ENCODE data around the gene DCN.

Gene DCN

GRCh38 chr12:91186156-91186555 is 3.5 kb upstream of the DCN start:
- DNase-seq (ENCODE audit: low read depth in 2 of 2): no peak

GRCh38 chr12:91185421-91185820 is 2.8 kb upstream of the DCN start:
- no peak for DNase-seq (ENCODE audit: low read depth in 2 of 2)

- DNase-seq (ENCODE audit: low read depth in 2 of 2): no peak
These were observed 934 bp upstream of the DCN start for GRCh38 chr12:91183551-91183950.

- DNase-seq (ENCODE audit: low read depth in 2 of 2): no peak
These were observed 1.8 kb downstream of the DCN start for GRCh38 chr12:91180582-91181395.

- DNase-seq (ENCODE audit: low read depth in 2 of 2): no peak
These were observed 2.6 kb downstream of the DCN start for GRCh38 chr12:91179966-91180561.

- DNase-seq (ENCODE audit: low read depth in 2 of 2): no peak
These were observed 3.3 kb downstream of the DCN start for GRCh38 chr12:91179315-91179714.

- DNase-seq (ENCODE audit: low read depth in 2 of 2): no peak
These were observed 3.8 kb downstream of the DCN start for GRCh38 chr12:91178781-91179180.

GRCh38 chr12:91178139-91178561 is 4.5 kb downstream of the DCN start:
- DNase-seq (ENCODE audit: low read depth in 2 of 2): no peak

- DNase-seq (ENCODE audit: low read depth in 2 of 2): no peak
These were observed 5.2 kb downstream of the DCN start for GRCh38 chr12:91177381-91177780.

- no peak for DNase-seq (ENCODE audit: low read depth in 2 of 2)
These were observed 5.7 kb downstream of the DCN start for GRCh38 chr12:91176915-91177314.

GRCh38 chr12:91176358-91176757 is 6.3 kb downstream of the DCN start:
- no peak for DNase-seq (ENCODE audit: low read depth in 2 of 2)

GRCh38 chr12:91173124-91173523 is 9.5 kb downstream of the DCN start:
- DNase-seq (ENCODE audit: low read depth in 2 of 2): no peak

GRCh38 chr12:91172096-91172495 is 10.5 kb downstream of the DCN start:
- DNase-seq (ENCODE audit: low read depth in 2 of 2): no peak

- no peak for DNase-seq (ENCODE audit: low read depth in 2 of 2)
These were observed 11.1 kb downstream of the DCN start for GRCh38 chr12:91171476-91171875.

GRCh38 chr12:91163116-91163515 is 19.5 kb downstream of the DCN start:
- DNase-seq (ENCODE audit: low read depth in 2 of 2): no peak

- no peak for DNase-seq (ENCODE audit: low read depth in 2 of 2)
These were observed 21.6 kb downstream of the DCN start for GRCh38 chr12:91161009-91161408.

GRCh38 chr12:91155990-91156389 is 26.6 kb downstream of the DCN start:
- no peak for DNase-seq (ENCODE audit: low read depth in 2 of 2)

- DNase-seq (ENCODE audit: low read depth in 2 of 2): no peak
These were observed 28.5 kb downstream of the DCN start for GRCh38 chr12:91154131-91154530.

- DNase-seq (ENCODE audit: low read depth in 2 of 2): no peak
These were observed 38.6 kb downstream of the DCN start for GRCh38 chr12:91144053-91144452.

- DNase-seq (ENCODE audit: low read depth in 2 of 2): no peak
These were observed 39.4 kb downstream of the DCN start for GRCh38 chr12:91143206-91143605.

- no peak for DNase-seq (ENCODE audit: low read depth in 2 of 2)
These were observed 40.4 kb downstream of the DCN start for GRCh38 chr12:91142221-91142631.

- DNase-seq (ENCODE audit: low read depth in 2 of 2): no peak
These were observed 42.3 kb downstream of the DCN start for GRCh38 chr12:91140026-91140931.

Data from stimulated activated CD8-positive, alpha-beta memory T cell treated with anti-CD3 and anti-CD28 coated beads, Interleukin-15, amount 100 ng/mL, for 4 hours (primary cell).